Vagina (tissue), 2 donors: ENCODE measurements around the gene HMGB1. TPM values are rescaled to one million over a fixed set of nuclear protein-coding genes. Genes with fewer than 3 reads are reported as not detected.

Experiments used
- DNase-seq, 2 donors: peaks; one replicate each; pipeline ENCODE4 v3.0.0-alpha.2; 2017; ENCODE audit errors: extremely low spot score in 2 of 2
- H3K27ac ChIP-seq: fragments of 200-600 bp; sonication (generic); one replicate; pipeline ENCODE4 v1.5.1; 2019
- H3K27me3 ChIP-seq: fragments of 200-600 bp; sonication (generic); one replicate; pipeline ENCODE4 v1.5.1; 2019
- H3K36me3 ChIP-seq, 2 donors: fragments of 200-600 bp; sonication (generic); one replicate each; pipeline ENCODE4 v1.5.1; 2017 to 2019
- H3K4me1 ChIP-seq: fragments of 200-600 bp; sonication (generic); one replicate; pipeline ENCODE4 v1.5.1; 2019
- H3K4me3 ChIP-seq, 2 donors: fragments of 200-600 bp; sonication (generic); 1 replicate in 1 of 2; 2 replicates in 1 of 2; pipeline ENCODE4 v1.5.1; 2016 to 2019
- H3K9me3 ChIP-seq: fragments of 200-600 bp; sonication (generic); one replicate; pipeline ENCODE4 v1.5.1; 2019
- CTCF ChIP-seq, 3 experiments: fragments of 450-650 bp in 2 of 3; fragments of 200-600 bp in 1 of 3; sonication (generic) in 1 of 3; IDR thresholded peaks; one replicate each; pipeline ENCODE4 v1.5.1; 2017 to 2019; ENCODE audit warnings: antibody characterized with exemption in 3 of 3, mild to moderate bottlenecking in 2 of 3, moderate library complexity in 2 of 3
- POLR2A ChIP-seq, 2 donors: fragments of 450-650 bp; IDR thresholded peaks; one replicate each; pipeline ENCODE4 v1.6.1; 2017; ENCODE audit warnings: antibody characterized with exemption in 2 of 2, mild to moderate bottlenecking in 2 of 2, moderate library complexity in 2 of 2
- POLR2AphosphoS5 ChIP-seq, 2 donors: sonication (generic); formaldehyde crosslinking; IDR thresholded peaks; one replicate each; pipeline ENCODE4 v1.9.0; 2017; ENCODE audit warnings: antibody characterized with exemption in 2 of 2, mild to moderate bottlenecking in 2 of 2, low read depth in 1 of 2; ENCODE audit not compliant: insufficient read depth in 1 of 2
- intact Hi-C: fragments of 100-400 bp; cut with DNase I; formaldehyde crosslinking; loops from one replicate; pipeline ENCODE4 v1.15.1; 2023
- total RNA-seq: library from RNA; depleted of rRNA; stranded (reverse); fragments of >200 nt; gene quantifications from one replicate; pipeline ENCODE4 v1.2.3, GENCODE V29; 2016

The HMGB1 gene
- total RNA-seq, 1 donor from 2014 or later, result 215 TPM

- no peak for DNase-seq
- intact Hi-C loops, result no loop called here
- Histone ChIP-seq H3K9me3 (no peaks in the 10 kb centered on the region), H3K36me3 (no peaks in the 10 kb centered on the region), H3K4me1 (peaks cover 23% of the 10 kb centered on the region), H3K4me3 (no peak overlapping the region), H3K27ac (no peak overlapping the region), H3K27me3 (no peaks in the 10 kb centered on the region)
- TF ChIP-seq POLR2AphosphoS5 (IDR thresholded peaks at IDR 0.05; ENCODE audit: insufficient read depth in 1 of 2, low read depth in 1 of 2) (no peak), POLR2A (IDR thresholded peaks at IDR 0.05) (no peak), CTCF (IDR thresholded peaks at IDR 0.05) (no peak)
Observed at GRCh38 chr13:30429235-30429634, 36.5 kb downstream of the HMGB1 start.

- DNase-seq, result no peak
- H3K4me3 ChIP-seq, result peak overlapping the region in 1 of 2 donors; percentile 73
Observed at GRCh38 chr13:30423891-30424290, 41.8 kb downstream of the HMGB1 start.

GRCh38 chr13:30422054-30422839, 43.5 kb downstream of the HMGB1 start, which contains the start of gene UBE2L5:
Gene UBE2L5, plus strand, starts transcription at chr13:30422493. Its CDS starts 5,498 bp downstream, at chr13:30427991.
- intact Hi-C loops, result no loop called here
- DNase-seq, result peak in 1 of 2 donors; percentile 97

More at GRCh38 chr13:30423891-30424290, 41.8 kb downstream of the HMGB1 start:
- TF ChIP-seq POLR2AphosphoS5 (IDR thresholded peaks at IDR 0.05; ENCODE audit: insufficient read depth in 1 of 2, low read depth in 1 of 2) (no peak), POLR2A (IDR thresholded peaks at IDR 0.05) (no peak), CTCF (IDR thresholded peaks at IDR 0.05) (no peak)
- Histone ChIP-seq H3K27me3 (no peaks in the 10 kb centered on the region), H3K36me3 (no peaks in the 10 kb centered on the region), H3K9me3 (no peaks in the 10 kb centered on the region), H3K4me1 (peaks cover 40% of the 10 kb centered on the region), H3K27ac (peak overlapping the region; percentile 97)
- intact Hi-C loops, result no loop called here

GRCh38 chr13:30421093-30422053, 44.4 kb downstream of the HMGB1 start:
- Histone ChIP-seq H3K4me1 (peaks cover 52% of the 10 kb centered on the region), H3K27ac (peak overlapping the region; percentile 97), H3K9me3 (no peaks in the 10 kb centered on the region), H3K36me3 (no peaks in the 10 kb centered on the region), H3K27me3 (no peaks in the 10 kb centered on the region), H3K4me3 (peak overlapping the region; percentile 62 to 73)
- TF ChIP-seq POLR2A (IDR thresholded peaks at IDR 0.05), result peak in 1 of 2 donors; percentile 70
- TF ChIP-seq POLR2AphosphoS5 (IDR thresholded peaks at IDR 0.05; ENCODE audit: insufficient read depth in 1 of 2, low read depth in 1 of 2), result peak; percentile 62 to 94
- no peak for TF ChIP-seq CTCF (IDR thresholded peaks at IDR 0.05)
- intact Hi-C loops, result loop anchor here (2.0 kb wide), 1 partner anchor 41 kb away; no protein-coding TSS in a partner anchor
- DNase-seq, result no peak

More at GRCh38 chr13:30422054-30422839, 43.5 kb downstream of the HMGB1 start, which contains the start of gene UBE2L5:
- Histone ChIP-seq H3K4me1 (peaks cover 52% of the 10 kb centered on the region), H3K36me3 (no peaks in the 10 kb centered on the region), H3K4me3 (peak within 1 kb of the TSS; percentile 62 to 73), H3K9me3 (no peaks in the 10 kb centered on the region), H3K27me3 (no peaks in the 10 kb centered on the region), H3K27ac (peak within 1 kb of the TSS; percentile 97)
- no peak for TF ChIP-seq CTCF (IDR thresholded peaks at IDR 0.05)
- TF ChIP-seq POLR2AphosphoS5 (IDR thresholded peaks at IDR 0.05; ENCODE audit: insufficient read depth in 1 of 2, low read depth in 1 of 2), result peak; percentile 9 to 83
- TF ChIP-seq POLR2A (IDR thresholded peaks at IDR 0.05), result peak in 1 of 2 donors; percentile 81
